HG03439 (cell line): ENCODE results near the gene PROP1.
"Not testable (repeated sequence)": the region's sequence is repeated elsewhere in the genome, so short reads cannot be mapped to it uniquely, and the experiment has no call there.

Experiments
- ATAC-seq: cut with Tn5 transposase; IDR thresholded peaks from one replicate; pipeline ENCODE4 v1.9.1; 2021; ENCODE audit warnings: mild to moderate bottlenecking, moderate library complexity; ENCODE audit not compliant: unreplicated experiment

PROP1 gene

GRCh38 chr5:177995691-177996595, at the start of gene PROP1:
TSS of gene PROP1 (minus strand) at chr5:177996242. CDS start at chr5:177995933, 309 bp downstream.
- no peak for ATAC-seq

DNA sequence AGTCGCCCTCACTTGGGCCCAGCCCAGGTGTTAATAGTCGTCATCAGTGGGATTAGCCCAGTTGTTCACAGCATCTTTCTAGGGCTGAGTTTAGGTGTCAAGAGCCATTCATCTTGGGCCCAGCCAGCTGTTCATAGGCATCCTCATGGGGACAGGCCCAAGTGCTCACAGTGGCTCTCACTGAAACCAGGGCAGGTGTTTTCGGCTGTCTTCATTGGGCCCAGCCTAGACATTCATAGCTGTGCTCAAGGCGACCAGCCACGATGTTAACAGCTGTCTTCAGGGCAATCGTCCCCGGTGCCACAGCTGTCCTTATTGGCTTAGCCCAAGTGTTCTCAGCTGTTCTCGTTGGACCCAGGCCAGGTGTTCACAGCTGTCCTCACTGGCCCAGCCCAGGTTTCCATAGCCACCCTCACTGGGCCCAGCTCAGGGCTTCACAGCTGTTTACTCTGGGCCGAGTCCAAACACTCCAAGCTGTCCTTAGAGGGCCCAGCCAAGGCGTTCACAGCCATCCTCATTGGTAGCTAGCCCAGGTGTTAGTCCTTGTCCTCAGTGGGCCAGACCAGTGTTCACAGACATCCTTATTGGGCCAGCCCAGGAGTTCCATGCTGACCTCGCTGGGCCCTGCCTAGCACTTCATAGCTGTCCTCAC, 23.5 kb upstream of the PROP1 start:
- not testable (repeated sequence) for ATAC-seq

- ATAC-seq = not testable (repeated sequence)
Measured at GRCh38 chr5:178012758-178013157, 16.7 kb upstream of the PROP1 start.

DNA sequence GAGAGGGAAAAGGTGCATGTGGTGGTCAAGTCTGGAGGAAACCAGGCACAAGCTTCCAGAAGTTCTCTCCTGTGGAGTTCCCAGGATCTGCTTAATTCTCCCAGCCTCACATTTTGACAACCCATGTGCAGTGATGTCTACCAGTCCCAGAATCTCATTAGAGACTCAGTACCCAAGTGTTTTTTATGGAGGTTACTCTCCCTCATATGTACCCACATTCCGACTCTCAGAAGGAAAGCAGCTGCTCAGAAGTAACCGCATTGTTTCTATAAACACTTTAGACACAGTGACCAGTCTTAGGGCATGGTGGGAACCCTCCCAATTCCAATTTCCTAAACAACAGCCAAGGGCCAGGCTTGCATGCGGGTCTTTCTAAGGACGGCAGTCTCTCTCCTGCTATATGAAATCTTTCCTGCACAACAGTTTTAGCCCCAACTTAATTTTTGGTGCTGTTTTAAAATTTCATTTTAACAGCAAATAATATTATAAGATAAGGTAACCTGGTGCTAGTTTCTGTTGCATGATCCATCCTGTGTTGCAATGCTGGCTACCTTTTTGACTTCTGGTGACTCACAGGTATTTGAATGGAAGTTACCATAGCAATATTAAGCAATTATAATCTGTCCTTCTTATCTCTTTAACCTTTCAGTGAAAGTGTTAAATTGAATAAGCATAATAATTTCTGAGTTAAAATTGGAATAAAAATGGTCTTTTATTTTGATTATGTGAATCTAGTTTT, 15.9 kb upstream of the PROP1 start:
- not testable (repeated sequence) for ATAC-seq

- ATAC-seq = not testable (repeated sequence)
Measured at GRCh38 chr5:178007272-178007671, 11.2 kb upstream of the PROP1 start.

- not testable (repeated sequence) for ATAC-seq
Measured at GRCh38 chr5:178006536-178007231, 10.6 kb upstream of the PROP1 start.

DNA sequence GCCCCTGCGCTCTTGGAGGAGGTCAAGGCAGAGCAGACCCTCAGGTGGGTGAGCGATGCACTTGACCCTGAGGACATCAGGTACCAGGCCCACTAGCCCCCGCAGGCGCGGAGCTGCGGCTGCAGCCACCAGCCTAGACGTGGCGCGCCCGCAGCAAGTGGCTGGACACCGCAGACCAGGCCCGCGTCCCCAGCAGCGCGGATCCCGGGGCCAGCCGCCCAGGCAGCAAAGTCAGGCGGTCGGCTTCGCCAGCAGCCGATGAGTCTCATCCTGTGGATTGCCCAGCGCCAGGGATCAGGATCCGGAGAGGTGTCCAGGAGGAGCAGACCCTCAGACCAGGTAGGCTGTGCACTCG, 10.1 kb upstream of the PROP1 start:
- ATAC-seq = not testable (repeated sequence)

DNA sequence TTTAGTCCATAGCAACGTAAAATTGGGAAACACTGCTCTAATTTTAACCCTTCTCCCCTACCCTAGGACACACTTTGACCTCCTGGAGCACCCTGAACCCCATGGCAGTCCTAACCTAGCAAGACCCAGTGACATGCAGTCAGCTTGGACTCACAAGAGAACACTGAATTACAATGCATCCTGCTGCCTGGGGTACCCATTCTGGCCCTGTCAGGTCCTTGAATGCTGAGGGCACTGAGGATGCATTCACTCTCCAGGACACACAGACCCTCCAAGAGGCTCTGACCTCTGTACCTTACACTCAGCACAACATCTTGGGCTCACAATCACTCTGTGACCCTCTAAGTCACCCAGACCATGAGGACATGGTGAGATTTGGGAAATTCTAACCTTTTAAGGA, 1.8 kb upstream of the PROP1 start:
- no peak for ATAC-seq

GRCh38 chr5:177997319-177997670, 1.3 kb upstream of the PROP1 start:
- ATAC-seq = no peak

DNA sequence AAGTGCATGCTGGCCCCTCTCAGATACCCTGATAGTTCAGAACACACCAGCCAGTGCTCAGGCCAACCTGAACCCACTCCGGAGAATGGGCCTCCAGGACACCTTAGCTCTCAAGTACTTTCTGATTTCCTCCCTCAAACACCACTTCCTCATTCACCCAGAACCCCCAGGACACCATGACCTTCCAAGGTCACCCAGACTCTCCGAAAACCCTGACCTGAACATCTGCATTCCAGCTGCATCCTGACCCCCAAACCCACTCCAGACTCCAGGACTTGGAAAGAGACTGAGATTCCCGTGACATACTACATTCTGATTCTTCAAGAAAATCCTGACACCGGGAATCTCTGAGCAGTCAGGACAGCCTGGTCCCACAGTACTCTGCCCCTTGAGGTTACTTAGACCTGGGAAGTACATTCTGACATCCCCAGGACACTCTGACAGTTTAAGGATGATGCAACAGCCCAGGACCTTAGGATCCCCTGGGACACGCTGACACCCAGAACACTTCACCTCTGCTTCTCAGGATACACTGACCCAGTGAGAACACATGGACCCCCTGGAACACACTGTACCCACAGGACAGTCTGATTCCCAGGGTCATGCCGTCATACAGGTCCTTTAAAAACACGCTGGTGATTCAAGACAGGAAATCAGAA, 747 bp upstream of the PROP1 start:
- ATAC-seq = no peak

DNA sequence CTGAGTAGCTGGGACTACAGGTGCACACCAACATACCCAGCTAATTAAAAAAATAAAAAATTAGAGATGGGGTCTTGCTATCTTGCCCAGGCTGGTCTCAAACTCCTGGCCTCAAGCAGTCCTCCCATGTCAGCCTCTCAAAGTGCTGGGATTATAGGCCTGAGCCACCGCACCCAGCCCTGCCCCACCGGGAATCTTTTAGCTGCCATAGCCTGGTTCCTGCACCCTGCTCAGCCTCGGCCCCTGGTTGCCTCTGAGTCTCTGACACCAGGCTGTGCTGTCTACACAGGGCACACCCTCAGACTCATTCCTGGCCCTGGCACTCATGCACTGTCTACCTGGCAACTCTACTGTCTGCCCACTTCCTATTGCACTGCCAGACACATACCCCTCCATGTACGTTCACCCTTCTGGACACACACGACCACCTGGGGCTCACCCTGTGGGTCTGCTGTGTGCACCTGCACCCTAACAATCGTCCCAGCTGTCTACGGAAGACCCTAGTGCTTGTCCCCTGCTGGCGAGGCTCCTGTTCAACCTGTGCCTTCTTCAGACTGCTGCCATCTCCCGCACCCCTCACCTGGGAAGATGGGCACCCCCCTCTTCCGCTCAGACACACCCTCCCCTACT, 1.4 kb downstream of the PROP1 start:
- no peak for ATAC-seq

DNA sequence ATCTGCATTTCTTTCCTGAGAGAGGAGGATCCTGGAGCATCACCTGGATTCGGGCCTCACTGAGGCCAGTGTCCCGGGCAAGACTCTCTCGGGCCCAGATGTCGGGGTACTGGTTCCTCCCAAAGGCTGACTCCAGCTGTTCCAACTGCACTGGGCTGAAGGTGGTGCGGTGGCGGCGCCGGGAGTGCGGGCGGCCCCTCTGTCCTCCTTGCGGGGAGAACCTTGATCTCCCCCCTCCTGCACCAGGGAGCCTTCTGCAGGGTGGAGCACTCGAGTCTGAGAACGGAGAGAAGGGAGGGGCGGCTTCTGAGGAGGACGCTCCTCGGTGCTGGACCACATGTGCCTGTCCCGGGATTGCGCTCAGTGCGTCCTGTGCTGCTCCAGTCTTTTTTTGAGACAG, 2.0 kb downstream of the PROP1 start:
- no peak for ATAC-seq

DNA sequence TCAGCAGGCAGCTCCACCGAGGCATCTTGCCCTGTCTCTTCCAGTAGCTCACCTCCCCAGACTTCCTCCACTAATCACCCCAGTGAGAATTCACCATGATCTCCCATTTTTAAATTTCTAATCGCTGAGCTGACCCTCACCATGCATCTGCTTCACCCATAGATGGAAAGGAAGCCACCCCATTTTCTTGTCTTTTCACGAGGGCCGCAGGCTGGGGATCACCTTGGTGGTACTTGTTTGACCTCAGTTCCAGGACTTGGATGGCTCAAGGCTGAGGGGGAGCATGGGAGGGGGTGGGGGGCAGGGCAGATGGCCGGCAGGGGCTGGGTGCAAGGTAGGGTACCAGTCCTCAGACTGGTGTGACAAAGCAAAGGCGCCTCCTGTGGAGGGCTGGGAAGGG, 3.6 kb downstream of the PROP1 start:
- ATAC-seq = no peak

DNA sequence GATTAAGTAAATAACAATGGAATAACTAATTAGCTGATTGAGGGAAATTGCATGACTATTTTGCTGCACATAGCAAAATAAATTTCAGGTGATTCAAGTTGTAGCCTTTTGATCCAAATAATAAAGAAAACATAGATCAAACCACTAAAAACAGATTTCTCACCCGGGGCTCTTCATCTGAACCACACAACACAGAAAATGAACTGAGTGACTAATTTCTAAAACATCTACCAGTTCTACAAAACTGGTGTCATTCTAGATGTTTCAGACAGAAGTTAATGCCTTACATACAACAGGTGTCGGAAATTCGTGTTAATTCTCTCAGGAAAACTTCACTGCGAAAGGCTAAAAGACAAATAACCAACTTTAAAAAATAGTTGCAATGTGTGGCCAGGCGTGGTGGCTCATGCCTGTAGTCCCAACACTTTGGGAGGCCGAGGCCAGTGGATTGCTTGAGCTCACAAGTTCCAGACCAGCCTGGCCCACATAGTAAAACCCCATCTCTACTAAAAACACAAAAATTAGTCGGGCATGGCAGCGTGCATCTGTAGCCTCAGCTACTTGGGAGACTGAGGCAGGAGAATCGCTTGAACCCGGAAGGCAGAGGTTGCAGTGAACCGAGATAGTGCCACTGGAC, 6.9 kb downstream of the PROP1 start:
- ATAC-seq = no peak

DNA sequence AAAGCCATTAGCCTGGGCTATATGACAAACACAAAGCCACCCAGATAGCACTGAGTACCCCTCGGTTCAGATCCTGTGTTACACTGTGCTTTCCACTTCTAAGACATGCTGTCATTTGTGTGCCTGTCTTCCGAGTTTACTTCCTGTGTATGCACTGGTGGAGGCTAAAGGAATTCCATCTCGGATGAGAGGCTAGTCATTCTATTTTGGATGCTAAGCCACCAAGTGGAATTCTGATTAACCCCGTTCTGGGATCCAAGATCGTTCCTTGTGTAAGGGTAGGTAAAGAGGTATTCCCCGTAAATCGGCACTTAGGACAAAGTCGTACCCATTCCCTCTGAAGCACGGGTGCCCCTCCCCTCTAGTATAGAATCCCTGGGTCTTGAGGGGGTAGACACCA, 8.7 kb downstream of the PROP1 start:
- ATAC-seq = no peak

- no peak for ATAC-seq
Measured at GRCh38 chr5:177985430-177986040, 10.5 kb downstream of the PROP1 start.

DNA sequence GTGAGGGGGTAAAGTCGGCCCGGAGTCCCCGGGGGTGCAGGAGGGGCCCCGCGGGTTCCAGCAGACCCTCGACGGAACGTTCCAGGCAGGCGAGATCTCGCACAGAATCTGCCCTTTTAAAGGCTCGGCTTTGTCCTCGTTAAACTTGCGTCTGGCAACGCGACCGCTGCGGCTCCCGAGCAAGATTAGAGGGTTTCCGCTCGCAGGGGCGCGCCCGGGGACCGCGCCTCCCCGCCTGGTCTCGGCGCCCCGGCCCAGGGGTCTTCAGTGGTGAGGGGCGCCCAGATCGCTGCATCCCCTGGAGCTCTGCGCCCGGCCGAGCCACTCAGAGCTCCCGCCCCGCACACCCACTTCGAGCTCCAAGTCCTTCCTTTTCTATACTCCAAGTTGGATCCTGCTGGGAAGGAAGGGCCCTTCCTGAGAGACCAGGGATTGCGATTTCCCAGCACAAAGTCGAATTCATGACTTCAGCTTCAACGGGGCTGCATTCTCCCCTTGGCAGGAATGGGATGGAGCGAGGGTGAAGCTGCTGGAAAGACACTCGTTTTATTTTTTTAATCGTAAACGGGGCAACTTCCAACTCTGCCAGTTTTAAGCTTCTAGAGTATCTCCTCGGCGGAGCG, 11.3 kb downstream of the PROP1 start:
- ATAC-seq = no peak

DNA sequence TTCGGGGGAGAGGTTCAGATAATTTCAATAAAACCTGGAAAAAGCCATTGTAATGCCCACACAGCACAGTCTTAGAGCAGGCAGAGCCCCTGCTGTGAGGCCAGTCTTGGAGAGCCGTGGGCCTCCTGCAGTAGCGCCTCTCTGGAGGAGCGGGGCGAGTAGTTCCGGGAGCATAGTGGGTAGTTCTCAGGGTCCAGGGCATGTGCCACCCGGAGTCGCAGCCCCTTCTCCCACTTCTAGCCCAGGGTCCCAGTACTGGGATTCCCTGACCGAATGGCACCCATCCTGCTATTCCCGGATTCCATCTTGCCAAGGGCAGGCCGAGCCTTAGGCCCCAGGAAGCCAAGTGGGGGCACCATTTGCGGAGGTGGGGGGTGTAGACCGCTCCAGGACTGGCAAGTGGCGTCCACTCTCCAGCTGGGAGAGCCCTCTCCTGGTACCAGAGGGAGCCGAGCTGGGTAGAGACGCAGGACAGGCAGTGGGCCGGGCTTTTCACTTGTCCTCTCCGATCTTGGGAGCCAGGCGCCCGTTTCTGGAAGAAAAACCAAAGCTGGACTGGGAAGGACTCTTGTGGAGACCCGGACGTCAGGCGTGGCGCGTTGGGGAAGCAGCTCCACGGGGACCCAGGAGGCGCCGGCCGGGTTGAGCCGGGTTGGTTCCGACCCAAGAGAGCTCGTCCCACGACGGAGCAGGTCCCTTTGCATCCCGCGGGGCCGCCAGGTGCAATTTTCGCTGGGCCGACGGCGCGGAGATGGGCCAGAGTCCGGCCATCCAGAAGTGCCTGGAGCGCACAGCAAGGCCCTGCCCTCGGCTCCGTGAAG, 12.1 kb downstream of the PROP1 start:
- no peak for ATAC-seq
